Measurements from ENCODE around the gene YEATS2.

GRCh38 chr3:183800243-183800863 lies 102.8 kb downstream of the YEATS2 start:
- TF ChIP-seq, protein P1, sequence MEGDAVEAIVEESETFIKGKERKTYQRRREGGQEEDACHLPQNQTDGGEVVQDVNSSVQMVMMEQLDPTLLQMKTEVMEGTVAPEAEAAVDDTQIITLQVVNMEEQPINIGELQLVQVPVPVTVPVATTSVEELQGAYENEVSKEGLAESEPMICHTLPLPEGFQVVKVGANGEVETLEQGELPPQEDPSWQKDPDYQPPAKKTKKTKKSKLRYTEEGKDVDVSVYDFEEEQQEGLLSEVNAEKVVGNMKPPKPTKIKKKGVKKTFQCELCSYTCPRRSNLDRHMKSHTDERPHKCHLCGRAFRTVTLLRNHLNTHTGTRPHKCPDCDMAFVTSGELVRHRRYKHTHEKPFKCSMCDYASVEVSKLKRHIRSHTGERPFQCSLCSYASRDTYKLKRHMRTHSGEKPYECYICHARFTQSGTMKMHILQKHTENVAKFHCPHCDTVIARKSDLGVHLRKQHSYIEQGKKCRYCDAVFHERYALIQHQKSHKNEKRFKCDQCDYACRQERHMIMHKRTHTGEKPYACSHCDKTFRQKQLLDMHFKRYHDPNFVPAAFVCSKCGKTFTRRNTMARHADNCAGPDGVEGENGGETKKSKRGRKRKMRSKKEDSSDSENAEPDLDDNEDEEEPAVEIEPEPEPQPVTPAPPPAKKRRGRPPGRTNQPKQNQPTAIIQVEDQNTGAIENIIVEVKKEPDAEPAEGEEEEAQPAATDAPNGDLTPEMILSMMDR (IDR thresholded peaks at IDR 0.05), result no peak
- TF ChIP-seq POLR2AphosphoS5 (IDR thresholded peaks at IDR 0.05) (no peak), POLR2A (IDR thresholded peaks at IDR 0.05) (no peak)

Measured in breast epithelium (tissue), 3 donors.